HCT116 (cell line): ENCODE measurements around the gene CES3. TPM values are rescaled to one million over a fixed set of nuclear protein-coding genes. Genes with fewer than 3 reads are reported as not detected.

Experiments
- ATAC-seq: fragments of 200-7000 bp; cut with Tn5 transposase; 2 replicates; pipeline ENCODE4 v1.9.1; 2020; ENCODE audit warnings: mild to moderate bottlenecking, moderate library complexity
- BruUV-seq: library from RNA; stranded (reverse); fragments of 400-500 nt; replicated peaks from 2 replicates; lab custom pipeline; 2021; lab: Mats Ljungman, UMichigan
- CTCF ChIA-PET: fragments of 300-600 bp; sonication (Branson Sonifier 250); formaldehyde crosslinking; loops from one replicate; lab custom pipeline; 2021; ENCODE audit warnings: antibody characterized with exemption; lab: Charles Lee
- POLR2A ChIA-PET: fragments of 300-600, 350-600 bp; sonication (Branson Sonifier 250); formaldehyde crosslinking; loops from one replicate; lab custom pipeline; 2021; ENCODE audit warnings: antibody characterized with exemption; lab: Charles Lee
- RAD21 ChIA-PET, 2 experiments: fragments of 300-600 bp; sonication (Branson Sonifier 250); formaldehyde crosslinking; loops; one replicate each; lab custom pipeline; 2023; ENCODE audit warnings: low total read pairs in 2 of 2; ENCODE audit not compliant: uncharacterized antibody in 2 of 2, unreplicated experiment in 2 of 2, low non-redundant PET in 1 of 2; lab: Charles Lee
- DNase-seq: peaks from one replicate; pipeline ENCODE4 v3.0.0-alpha.2; 2010; ENCODE audit warnings: low read depth, low spot score
- H2AFZ ChIP-seq: fragments of 200-600 bp; shearing (Covaris generic), sonication (generic); 2 replicates; pipeline ENCODE4 v1.6.1; 2017; ENCODE audit warnings: low read depth, mixed run types, mixed read lengths, antibody characterized with exemption, low read length; ENCODE audit not compliant: poor library complexity, severe bottlenecking
- H3K27ac ChIP-seq: 2 replicates; pipeline ENCODE4 v1.5.1; 2012; ENCODE audit warnings: low read depth, low read length
- H3K27me3 ChIP-seq: fragments of 200-600 bp; sonication (generic); 2 replicates; pipeline ENCODE4 v1.6.1; 2016; ENCODE audit warnings: mixed run types, low read length, mixed read lengths; ENCODE audit not compliant: insufficient read depth
- H3K36me3 ChIP-seq, 2 experiments: fragments of 200-500 bp in 1 of 2; fragments of 200-600 bp in 1 of 2; sonication (Bioruptor generic) in 1 of 2; sonication (generic) in 1 of 2; 2 replicates each; pipeline versions ENCODE4 v1.5.1 to v1.6.1; 2014 to 2016; ENCODE audit warnings: low read length in 2 of 2, inconsistent platforms in 1 of 2, mixed read lengths in 1 of 2, mixed run types in 1 of 2; ENCODE audit not compliant: insufficient read depth in 2 of 2, control insufficient read depth in 1 of 2
- H3K4me1 ChIP-seq, 2 experiments: fragments of 200-600 bp in 1 of 2; sonication (generic) in 1 of 2; 2 replicates each; pipeline versions ENCODE4 v1.5.1 to v1.6.1; 2012 to 2017; ENCODE audit warnings: low read length in 2 of 2, inconsistent platforms in 1 of 2, mild to moderate bottlenecking in 1 of 2, mixed read lengths in 1 of 2, mixed run types in 1 of 2, moderate library complexity in 1 of 2; ENCODE audit not compliant: insufficient read depth in 2 of 2, control insufficient read depth in 1 of 2
- H3K4me2 ChIP-seq: fragments of 200-600 bp; sonication (generic); 2 replicates; pipeline ENCODE4 v1.6.1; 2017; ENCODE audit warnings: mixed run types, low read length, mixed read lengths
- H3K4me3 ChIP-seq, 2 experiments: fragments of 200-600 bp in 1 of 2; sonication (generic) in 1 of 2; replicated peaks in 1 of 2; 2 replicates each; pipeline ENCODE4 v1.5.1; 2011 to 2016; ENCODE audit warnings: low read length in 2 of 2, control low read depth in 1 of 2, low read depth in 1 of 2, mild to moderate bottlenecking in 1 of 2, mixed read lengths in 1 of 2, mixed run types in 1 of 2
- H3K79me2 ChIP-seq: fragments of 200-600 bp; sonication (generic); 2 replicates; pipeline ENCODE4 v1.6.1; 2017; ENCODE audit warnings: mild to moderate bottlenecking, mixed run types, low read length, moderate library complexity, mixed read lengths; ENCODE audit not compliant: insufficient read depth
- H3K9ac ChIP-seq: fragments of 200-600 bp; sonication (generic); 2 replicates; pipeline ENCODE4 v1.6.1; 2016; ENCODE audit warnings: low read length, mixed read lengths
- H3K9me2 ChIP-seq: fragments of 200-600 bp; sonication (generic), shearing (Covaris generic); 2 replicates; pipeline ENCODE4 v1.6.1; 2017; ENCODE audit warnings: mixed run types, mild to moderate bottlenecking, moderate library complexity; ENCODE audit not compliant: insufficient read depth
- H3K9me3 ChIP-seq, 2 experiments: fragments of 200-500 bp in 1 of 2; fragments of 200-600 bp in 1 of 2; sonication (Bioruptor generic) in 1 of 2; sonication (generic) in 1 of 2; 2 replicates each; pipeline ENCODE4 v1.6.1; 2014 to 2017; ENCODE audit warnings: low read length in 2 of 2, mixed read lengths in 2 of 2, inconsistent platforms in 1 of 2, low read depth in 1 of 2, mild to moderate bottlenecking in 1 of 2, mixed run types in 1 of 2, moderate library complexity in 1 of 2; ENCODE audit not compliant: control insufficient read depth in 1 of 2, insufficient read depth in 1 of 2
- H4K20me1 ChIP-seq: fragments of 200-600 bp; sonication (generic), shearing (Covaris generic); 2 replicates; pipeline ENCODE4 v1.6.1; 2017; ENCODE audit warnings: mixed run types, mild to moderate bottlenecking, moderate library complexity; ENCODE audit not compliant: insufficient read depth
- CEBPB ChIP-seq: IDR thresholded peaks from 2 replicates; pipeline ENCODE4 v1.6.1; 2012; ENCODE audit warnings: low read depth
- ELF1 ChIP-seq: IDR thresholded peaks from 2 replicates; pipeline ENCODE4 v1.6.1; 2012; ENCODE audit warnings: low read depth, borderline replicate concordance
- FOSL1 ChIP-seq: IDR thresholded peaks from 2 replicates; pipeline ENCODE4 v1.6.1; 2012; ENCODE audit warnings: low read depth
- JUND ChIP-seq: IDR thresholded peaks from 2 replicates; pipeline ENCODE4 v1.6.1; 2012
- POLR2A ChIP-seq: IDR thresholded peaks from 2 replicates; pipeline ENCODE4 v1.7.0; 2011; ENCODE audit warnings: borderline replicate concordance; ENCODE audit not compliant: insufficient read depth, insufficient read length; ENCODE audit errors: extremely low read depth
- POLR2AphosphoS5 ChIP-seq: IDR thresholded peaks from 2 replicates; pipeline ENCODE4 v1.6.1; 2011; ENCODE audit warnings: mild to moderate bottlenecking, low read depth, low read length, moderate library complexity
- SP1 ChIP-seq: IDR thresholded peaks from 2 replicates; pipeline ENCODE4 v1.6.1; 2012; ENCODE audit warnings: low read depth
- TCF7L2 ChIP-seq: IDR thresholded peaks from 2 replicates; pipeline ENCODE4 v1.7.0; 2011; ENCODE audit warnings: borderline replicate concordance, inconsistent platforms; ENCODE audit not compliant: insufficient read depth, insufficient read length; ENCODE audit errors: extremely low read depth
- ZFX ChIP-seq: fragments of 450-650 bp; IDR thresholded peaks from 2 replicates; pipeline ENCODE4 v1.6.1; 2017
- intact Hi-C: fragments of 100-400 bp; cut with micrococcal nuclease; formaldehyde crosslinking; loops from 2 replicates; pipeline ENCODE4 v1.10.0; 2022
- total RNA-seq: library from RNA; stranded (reverse); gene quantifications from one replicate; pipeline ENCODE4 v1.2.1, GENCODE V29; 2021; ENCODE audit not compliant: unreplicated experiment
- TF ChIP-seq, protein P1 (sequence below), 3 experiments: fragments of 200-600 bp in 1 of 3; sonication (generic) in 1 of 3; IDR thresholded peaks in 2 of 3; conservative IDR thresholded peaks in 1 of 3; 2 replicates each; pipeline ENCODE4 v1.5.1; 2012 to 2017; ENCODE audit warnings: low read depth in 2 of 3, low read length in 2 of 3, antibody characterized with exemption in 1 of 3, borderline replicate concordance in 1 of 3, control low read depth in 1 of 3, mild to moderate bottlenecking in 1 of 3, mixed read lengths in 1 of 3, mixed run types in 1 of 3, moderate library complexity in 1 of 3; ENCODE audit not compliant: insufficient read depth in 1 of 3
- TF ChIP-seq, protein P2 (sequence below): IDR thresholded peaks from 2 replicates; pipeline ENCODE4 v1.6.1; 2012
- TF ChIP-seq, protein P3 (sequence below): IDR thresholded peaks from 2 replicates; pipeline ENCODE4 v1.6.1; 2011; ENCODE audit warnings: mild to moderate bottlenecking, low read length, moderate library complexity; ENCODE audit not compliant: insufficient replicate concordance; ENCODE audit errors: extremely low read depth

CES3 gene
- total RNA-seq, 1 experiment from 2014 or later: 10.8 TPM

DNA sequence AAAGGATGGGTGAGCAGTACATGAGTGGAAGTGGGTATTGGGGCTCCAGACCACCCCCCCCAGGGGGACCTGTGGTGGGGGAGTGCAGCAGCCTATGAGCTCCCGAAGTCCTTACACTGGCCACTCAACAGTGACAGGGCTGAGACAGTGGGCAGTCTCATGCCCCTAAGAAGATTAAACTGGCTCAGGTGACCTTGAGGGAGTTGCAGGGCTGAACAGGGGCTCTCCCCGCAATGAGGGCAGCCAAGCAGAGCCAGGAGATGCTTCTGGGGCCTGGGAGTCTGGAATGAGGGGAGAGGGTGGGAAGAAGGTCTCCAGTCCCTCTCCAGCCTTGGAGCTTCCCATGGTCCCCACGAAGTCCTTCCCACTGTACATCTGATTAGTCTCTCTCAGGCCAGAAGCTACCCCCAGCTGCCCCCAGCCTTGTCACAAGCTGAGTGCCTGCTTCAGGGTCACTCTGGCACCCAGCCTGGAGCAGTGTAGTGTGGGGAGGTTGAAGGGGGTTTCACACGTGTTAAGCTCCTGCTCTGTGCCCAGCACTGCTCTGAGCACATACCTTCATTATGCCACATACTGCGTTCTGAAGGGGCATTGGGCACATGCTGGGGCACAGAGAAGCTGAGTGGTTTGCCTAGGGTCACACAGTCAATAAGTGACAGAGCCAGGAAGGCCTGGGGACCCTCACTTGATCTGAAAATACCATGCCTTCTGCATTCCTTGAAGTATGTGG, 41.3 kb upstream of the CES3 start:
- ATAC-seq: no peak
- H3K79me2 ChIP-seq: no peaks in the 10 kb centered on the region
- ChIA-PET POLR2A (interaction anchor here (1.2 kb wide), 1 partner anchor 10 kb away, joined by 3 read pairs; no protein-coding TSS in a partner anchor), RAD21 (no interaction called here)
- no peak overlapping the region for H3K4me3 ChIP-seq
- no peak overlapping the region for H3K4me2 ChIP-seq
- intact Hi-C loops: no loop called here
- no peaks in the 10 kb centered on the region for H3K36me3 ChIP-seq
- H4K20me1 ChIP-seq: no peaks in the 10 kb centered on the region
- peaks cover 0 to 2% of the 10 kb centered on the region in 2 experiments; a peak in 2 of 4 replicates for H3K4me1 ChIP-seq
- no TSS peak for BruUV-seq
- no peak overlapping the region for H2AFZ ChIP-seq
- no peak overlapping the region for H3K27ac ChIP-seq
- TF ChIP-seq, protein P1, sequence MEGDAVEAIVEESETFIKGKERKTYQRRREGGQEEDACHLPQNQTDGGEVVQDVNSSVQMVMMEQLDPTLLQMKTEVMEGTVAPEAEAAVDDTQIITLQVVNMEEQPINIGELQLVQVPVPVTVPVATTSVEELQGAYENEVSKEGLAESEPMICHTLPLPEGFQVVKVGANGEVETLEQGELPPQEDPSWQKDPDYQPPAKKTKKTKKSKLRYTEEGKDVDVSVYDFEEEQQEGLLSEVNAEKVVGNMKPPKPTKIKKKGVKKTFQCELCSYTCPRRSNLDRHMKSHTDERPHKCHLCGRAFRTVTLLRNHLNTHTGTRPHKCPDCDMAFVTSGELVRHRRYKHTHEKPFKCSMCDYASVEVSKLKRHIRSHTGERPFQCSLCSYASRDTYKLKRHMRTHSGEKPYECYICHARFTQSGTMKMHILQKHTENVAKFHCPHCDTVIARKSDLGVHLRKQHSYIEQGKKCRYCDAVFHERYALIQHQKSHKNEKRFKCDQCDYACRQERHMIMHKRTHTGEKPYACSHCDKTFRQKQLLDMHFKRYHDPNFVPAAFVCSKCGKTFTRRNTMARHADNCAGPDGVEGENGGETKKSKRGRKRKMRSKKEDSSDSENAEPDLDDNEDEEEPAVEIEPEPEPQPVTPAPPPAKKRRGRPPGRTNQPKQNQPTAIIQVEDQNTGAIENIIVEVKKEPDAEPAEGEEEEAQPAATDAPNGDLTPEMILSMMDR (IDR thresholded peaks at IDR 0.05 in 2 of 3, conservative IDR thresholded peaks at IDR 0.05 in 1 of 3; ENCODE audit: borderline replicate concordance in 1 of 3, insufficient read depth in 1 of 3, low read depth in 2 of 3, low read length in 2 of 3): no peak
- no peak for TF ChIP-seq TCF7L2
- TF ChIP-seq ELF1: no peak
- TF ChIP-seq POLR2AphosphoS5: no peak
- no peak for TF ChIP-seq FOSL1
- TF ChIP-seq, protein P2, sequence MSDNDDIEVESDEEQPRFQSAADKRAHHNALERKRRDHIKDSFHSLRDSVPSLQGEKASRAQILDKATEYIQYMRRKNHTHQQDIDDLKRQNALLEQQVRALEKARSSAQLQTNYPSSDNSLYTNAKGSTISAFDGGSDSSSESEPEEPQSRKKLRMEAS: no peak
- TF ChIP-seq JUND: no peak
- no peak for TF ChIP-seq POLR2A
- no peak for TF ChIP-seq CEBPB
- no peak for TF ChIP-seq SP1
- TF ChIP-seq, protein P3, sequence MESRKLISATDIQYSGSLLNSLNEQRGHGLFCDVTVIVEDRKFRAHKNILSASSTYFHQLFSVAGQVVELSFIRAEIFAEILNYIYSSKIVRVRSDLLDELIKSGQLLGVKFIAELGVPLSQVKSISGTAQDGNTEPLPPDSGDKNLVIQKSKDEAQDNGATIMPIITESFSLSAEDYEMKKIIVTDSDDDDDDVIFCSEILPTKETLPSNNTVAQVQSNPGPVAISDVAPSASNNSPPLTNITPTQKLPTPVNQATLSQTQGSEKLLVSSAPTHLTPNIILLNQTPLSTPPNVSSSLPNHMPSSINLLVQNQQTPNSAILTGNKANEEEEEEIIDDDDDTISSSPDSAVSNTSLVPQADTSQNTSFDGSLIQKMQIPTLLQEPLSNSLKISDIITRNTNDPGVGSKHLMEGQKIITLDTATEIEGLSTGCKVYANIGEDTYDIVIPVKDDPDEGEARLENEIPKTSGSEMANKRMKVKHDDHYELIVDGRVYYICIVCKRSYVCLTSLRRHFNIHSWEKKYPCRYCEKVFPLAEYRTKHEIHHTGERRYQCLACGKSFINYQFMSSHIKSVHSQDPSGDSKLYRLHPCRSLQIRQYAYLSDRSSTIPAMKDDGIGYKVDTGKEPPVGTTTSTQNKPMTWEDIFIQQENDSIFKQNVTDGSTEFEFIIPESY: no peak
- TF ChIP-seq ZFX: no peak
- TF ChIP-seq, all 23 proteins: peak for 0
- Histone ChIP-seq H3K27me3 (no peaks in the 10 kb centered on the region), H3K9me2 (no peaks in the 10 kb centered on the region), H3K9ac (no peak overlapping the region), H3K9me3 (no peaks in the 10 kb centered on the region)
- CTCF ChIA-PET: interaction anchor here (1.4 to 1.9 kb wide), 2 partner anchors 10 to 47 kb away, joined by 3 to 5 read pairs; no protein-coding TSS in a partner anchor
- DNase-seq: no peak
